Measurements from ENCODE around the gene ARHGEF2. TPM values are rescaled to one million over a fixed set of nuclear protein-coding genes. Genes with fewer than 3 reads are reported as not detected.

ARHGEF2 gene
- total and polyA plus RNA-seq, 2 experiments from 2014 or later, result 30.1 to 46.9 TPM

GRCh38 chr1:155976913-155977689 is 1.2 kb downstream of the ARHGEF2 start:
- peak overlapping the region; percentile 82 for H3K4me2 ChIP-seq
- TF ChIP-seq EZH2 (IDR thresholded peaks at IDR 0.05; ENCODE audit: borderline replicate concordance) (no peak), EZH2phosphoT487 (IDR thresholded peaks at IDR 0.05; ENCODE audit: low read depth, severe bottlenecking, unreplicated experiment) (no peak), CTCF (IDR thresholded peaks at IDR 0.05; ENCODE audit: poor library complexity) (no peak)
- no peaks in the 10 kb centered on the region for H3K9me3 ChIP-seq (ENCODE audit: low read depth)
- WGBS (ENCODE audit: low lambda C conversion rate, missing lambda C conversion rate), result 20% methylated on average over 4 of the region's 5 CpGs
- H4K20me1 ChIP-seq (ENCODE audit: insufficient read depth, poor library complexity, severe bottlenecking), result peaks cover 31% of the 10 kb centered on the region
- H3K4me3 ChIP-seq, result peak overlapping the region; percentile 96
- H2AFZ ChIP-seq, result peak overlapping the region; percentile 58
- no peaks in the 10 kb centered on the region for H3K27me3 ChIP-seq
- H3K4me1 ChIP-seq (ENCODE audit: insufficient read depth), result peaks cover 53% of the 10 kb centered on the region
- DNase-seq (ENCODE audit: low spot score), result no peak
- peak overlapping the region; percentile 87 for H3K27ac ChIP-seq
- H3K9me2 ChIP-seq (replicated peaks; ENCODE audit: insufficient read depth), result no peaks in the 10 kb centered on the region
- no peaks in the 10 kb centered on the region for H3K36me3 ChIP-seq (replicated peaks; ENCODE audit: insufficient read depth, low read depth)
- peaks cover 90% of the 10 kb centered on the region for H3K79me2 ChIP-seq

GRCh38 chr1:155976062-155976912 is 2.1 kb downstream of the ARHGEF2 start:
- peak overlapping the region; percentile 82 for H3K4me2 ChIP-seq
- peaks cover 53% of the 10 kb centered on the region for H3K4me1 ChIP-seq (ENCODE audit: insufficient read depth)
- no peaks in the 10 kb centered on the region for H3K36me3 ChIP-seq (replicated peaks; ENCODE audit: insufficient read depth, low read depth)
- no peak for TF ChIP-seq EZH2phosphoT487 (IDR thresholded peaks at IDR 0.05; ENCODE audit: low read depth, severe bottlenecking, unreplicated experiment)
- TF ChIP-seq EZH2 (IDR thresholded peaks at IDR 0.05; ENCODE audit: borderline replicate concordance), result no peak
- TF ChIP-seq CTCF (IDR thresholded peaks at IDR 0.05; ENCODE audit: poor library complexity), result no peak
- peak overlapping the region; percentile 87 for H3K27ac ChIP-seq
- H3K9me3 ChIP-seq (ENCODE audit: low read depth), result no peaks in the 10 kb centered on the region
- no peak overlapping the region for H2AFZ ChIP-seq
- H3K4me3 ChIP-seq, result peak overlapping the region; percentile 96
- 12% methylated on average over 13 of the region's 14 CpGs for WGBS (ENCODE audit: low lambda C conversion rate, missing lambda C conversion rate)
- H3K27me3 ChIP-seq, result no peaks in the 10 kb centered on the region
- H4K20me1 ChIP-seq (ENCODE audit: insufficient read depth, poor library complexity, severe bottlenecking), result peaks cover 38% of the 10 kb centered on the region
- no peaks in the 10 kb centered on the region for H3K9me2 ChIP-seq (replicated peaks; ENCODE audit: insufficient read depth)
- peak; percentile 58 for DNase-seq (ENCODE audit: low spot score)
- H3K79me2 ChIP-seq, result peaks cover 92% of the 10 kb centered on the region

- no peak for DNase-seq (ENCODE audit: low spot score)
- no peaks in the 10 kb centered on the region for H3K27me3 ChIP-seq
- H3K79me2 ChIP-seq, result peaks cover 94% of the 10 kb centered on the region
- WGBS (ENCODE audit: low lambda C conversion rate, missing lambda C conversion rate), result 48% methylated on average over 4 of the region's 4 CpGs
- no peak for TF ChIP-seq EZH2 (IDR thresholded peaks at IDR 0.05; ENCODE audit: borderline replicate concordance)
- no peak for TF ChIP-seq CTCF (IDR thresholded peaks at IDR 0.05; ENCODE audit: poor library complexity)
- no peak for TF ChIP-seq EZH2phosphoT487 (IDR thresholded peaks at IDR 0.05; ENCODE audit: low read depth, severe bottlenecking, unreplicated experiment)
- peak overlapping the region; percentile 87 for H3K27ac ChIP-seq
- peak overlapping the region; percentile 24 for H3K4me3 ChIP-seq
- H3K9me2 ChIP-seq (replicated peaks; ENCODE audit: insufficient read depth), result no peaks in the 10 kb centered on the region
- peak overlapping the region; percentile 82 for H3K4me2 ChIP-seq
- no peaks in the 10 kb centered on the region for H3K36me3 ChIP-seq (replicated peaks; ENCODE audit: insufficient read depth, low read depth)
- no peak overlapping the region for H2AFZ ChIP-seq
- H3K9me3 ChIP-seq (ENCODE audit: low read depth), result no peaks in the 10 kb centered on the region
- peaks cover 53% of the 10 kb centered on the region for H3K4me1 ChIP-seq (ENCODE audit: insufficient read depth)
- H4K20me1 ChIP-seq (ENCODE audit: insufficient read depth, poor library complexity, severe bottlenecking), result peaks cover 45% of the 10 kb centered on the region
These were observed 2.8 kb downstream of the ARHGEF2 start for GRCh38 chr1:155975375-155976061.

All from hepatocyte (in vitro differentiated cells).